Suprapubic skin (tissue), 4 donors: ENCODE data around the gene TMED10. TPM values are rescaled to one million over a fixed set of nuclear protein-coding genes. Genes with fewer than 3 reads are reported as not detected.

ENCODE experiments used
- DNase-seq, 2 donors: peaks; one replicate each; pipeline ENCODE4 v3.0.0-alpha.2; 2019; ENCODE audit warnings: low spot score in 2 of 2
- H3K27ac ChIP-seq: fragments of 200-600 bp; sonication (generic); one replicate; pipeline ENCODE4 v1.5.1; 2019
- H3K27me3 ChIP-seq: fragments of 200-600 bp; sonication (generic); one replicate; pipeline ENCODE4 v1.5.1; 2019
- H3K36me3 ChIP-seq: fragments of 200-600 bp; sonication (generic); one replicate; pipeline ENCODE4 v1.5.1; 2019
- H3K4me1 ChIP-seq: fragments of 200-600 bp; sonication (generic); one replicate; pipeline ENCODE4 v1.5.1; 2019
- H3K4me3 ChIP-seq: fragments of 200-600 bp; sonication (generic); one replicate; pipeline ENCODE4 v1.5.1; 2019; ENCODE audit warnings: mild to moderate bottlenecking
- H3K9me3 ChIP-seq: fragments of 200-600 bp; sonication (generic); one replicate; pipeline ENCODE4 v1.5.1; 2019
- EP300 ChIP-seq: sonication (generic); formaldehyde crosslinking; IDR thresholded peaks from one replicate; pipeline ENCODE4 v1.6.1; 2017; ENCODE audit warnings: antibody characterized with exemption
- POLR2A ChIP-seq, 2 donors: fragments of 450-650 bp; IDR thresholded peaks; one replicate each; pipeline ENCODE4 v1.6.1; 2017; ENCODE audit warnings: antibody characterized with exemption in 2 of 2, mild to moderate bottlenecking in 2 of 2, moderate library complexity in 2 of 2
- POLR2AphosphoS5 ChIP-seq, 3 donors: sonication (generic); formaldehyde crosslinking; IDR thresholded peaks; one replicate each; pipeline ENCODE4 v1.6.1; 2017; ENCODE audit warnings: antibody characterized with exemption in 3 of 3
- WGBS: methylation state at CpG from one replicate; pipeline ENCODE4 v1.1.5; 2018; 5-methylcytosine and 5-hydroxymethylcytosine counted together
- total RNA-seq, 4 donors: library from RNA; depleted of rRNA; stranded (reverse); fragments of >200 nt; gene quantifications; one replicate each; pipeline ENCODE4 v1.1.0, GENCODE V29; 2016
- TF ChIP-seq, protein P1 (sequence below), 2 donors: fragments of 200-600 bp in 1 of 2; fragments of 450-650 bp in 1 of 2; sonication (generic) in 1 of 2; IDR thresholded peaks; one replicate each; pipeline ENCODE4 v1.5.1; 2016 to 2019; ENCODE audit warnings: antibody characterized with exemption in 2 of 2, mild to moderate bottlenecking in 1 of 2, moderate library complexity in 1 of 2

Gene TMED10
- total RNA-seq, 4 donors from 2014 or later, result 123 to 235 (median 198) TPM

DNA sequence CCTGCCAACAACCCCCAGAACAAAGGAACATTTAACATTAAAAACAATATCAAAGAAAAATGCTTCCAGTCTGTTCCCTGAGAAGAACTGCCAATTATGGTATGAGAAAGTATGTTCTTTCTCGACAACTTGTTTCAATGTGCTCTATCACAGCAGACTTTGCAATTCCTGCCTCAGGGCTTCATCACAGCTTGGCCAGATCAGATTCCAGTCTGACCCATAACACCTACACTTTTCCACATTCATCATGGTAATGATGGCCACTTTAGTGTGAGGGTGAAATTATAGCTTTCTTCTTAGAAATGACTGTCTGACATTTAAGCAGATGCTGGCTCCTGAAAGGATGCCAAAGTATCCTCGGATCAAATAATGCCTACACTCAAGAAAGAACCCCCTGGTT, 66.5 kb downstream of the TMED10 start:
- Histone ChIP-seq H3K27ac (no peak overlapping the region), H3K4me1 (no peaks in the 10 kb centered on the region), H3K36me3 (peaks cover 98% of the 10 kb centered on the region), H3K9me3 (no peaks in the 10 kb centered on the region), H3K27me3 (no peaks in the 10 kb centered on the region), H3K4me3 (no peak overlapping the region)
- no peak for TF ChIP-seq POLR2A (IDR thresholded peaks at IDR 0.05)
- TF ChIP-seq POLR2AphosphoS5 (IDR thresholded peaks at IDR 0.05), result no peak
- TF ChIP-seq, protein P1, sequence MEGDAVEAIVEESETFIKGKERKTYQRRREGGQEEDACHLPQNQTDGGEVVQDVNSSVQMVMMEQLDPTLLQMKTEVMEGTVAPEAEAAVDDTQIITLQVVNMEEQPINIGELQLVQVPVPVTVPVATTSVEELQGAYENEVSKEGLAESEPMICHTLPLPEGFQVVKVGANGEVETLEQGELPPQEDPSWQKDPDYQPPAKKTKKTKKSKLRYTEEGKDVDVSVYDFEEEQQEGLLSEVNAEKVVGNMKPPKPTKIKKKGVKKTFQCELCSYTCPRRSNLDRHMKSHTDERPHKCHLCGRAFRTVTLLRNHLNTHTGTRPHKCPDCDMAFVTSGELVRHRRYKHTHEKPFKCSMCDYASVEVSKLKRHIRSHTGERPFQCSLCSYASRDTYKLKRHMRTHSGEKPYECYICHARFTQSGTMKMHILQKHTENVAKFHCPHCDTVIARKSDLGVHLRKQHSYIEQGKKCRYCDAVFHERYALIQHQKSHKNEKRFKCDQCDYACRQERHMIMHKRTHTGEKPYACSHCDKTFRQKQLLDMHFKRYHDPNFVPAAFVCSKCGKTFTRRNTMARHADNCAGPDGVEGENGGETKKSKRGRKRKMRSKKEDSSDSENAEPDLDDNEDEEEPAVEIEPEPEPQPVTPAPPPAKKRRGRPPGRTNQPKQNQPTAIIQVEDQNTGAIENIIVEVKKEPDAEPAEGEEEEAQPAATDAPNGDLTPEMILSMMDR (IDR thresholded peaks at IDR 0.05), result no peak
- no peak for TF ChIP-seq EP300
- no peak for DNase-seq
- 78% methylated on average over 2 of the region's 2 CpGs for WGBS

DNA sequence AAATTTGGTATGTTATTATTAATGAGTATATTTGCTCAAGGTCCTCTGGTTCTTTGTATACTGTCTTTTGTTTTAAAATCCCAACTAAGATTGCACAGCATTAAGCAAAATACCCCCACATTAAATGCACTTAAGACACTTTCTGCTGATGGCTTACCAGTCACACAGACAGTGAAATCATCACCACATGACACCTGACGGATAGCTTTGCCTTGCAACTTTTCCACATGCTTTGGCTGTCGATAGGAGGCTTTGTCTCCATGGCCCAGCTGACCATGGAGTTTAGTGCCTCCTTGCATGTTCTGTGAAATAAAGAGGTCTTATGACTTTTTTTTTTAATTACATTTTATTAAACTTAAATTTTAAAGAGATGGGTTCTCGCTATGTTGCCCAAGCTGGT, 69.2 kb downstream of the TMED10 start:
- 60% methylated on average over 3 of the region's 3 CpGs for WGBS
- Histone ChIP-seq H3K36me3 (peaks cover 91% of the 10 kb centered on the region), H3K4me3 (no peak overlapping the region)

GRCh38 chr14:75101491-75101890, 74.9 kb downstream of the TMED10 start:
- DNase-seq, result no peak
- TF ChIP-seq, protein P1 (IDR thresholded peaks at IDR 0.05), result no peak
- no peak for TF ChIP-seq POLR2A (IDR thresholded peaks at IDR 0.05)
- no peak for TF ChIP-seq POLR2AphosphoS5 (IDR thresholded peaks at IDR 0.05)
- Histone ChIP-seq H3K9me3 (no peaks in the 10 kb centered on the region), H3K27ac (no peak overlapping the region), H3K4me3 (no peak overlapping the region), H3K27me3 (no peaks in the 10 kb centered on the region), H3K36me3 (peaks cover 87% of the 10 kb centered on the region), H3K4me1 (no peaks in the 10 kb centered on the region)
- WGBS, result 69% methylated on average over 4 of the region's 4 CpGs

More for the DNA sequence above, 69.2 kb downstream of the TMED10 start:
- H3K27me3 ChIP-seq, result no peaks in the 10 kb centered on the region
- H3K9me3 ChIP-seq, result no peaks in the 10 kb centered on the region
- no peak for DNase-seq
- no peaks in the 10 kb centered on the region for H3K4me1 ChIP-seq
- no peak overlapping the region for H3K27ac ChIP-seq
- TF ChIP-seq EP300, result no peak
- no peak for TF ChIP-seq POLR2AphosphoS5 (IDR thresholded peaks at IDR 0.05)
- TF ChIP-seq POLR2A (IDR thresholded peaks at IDR 0.05), result no peak
- TF ChIP-seq, protein P1 (IDR thresholded peaks at IDR 0.05), result no peak

DNA sequence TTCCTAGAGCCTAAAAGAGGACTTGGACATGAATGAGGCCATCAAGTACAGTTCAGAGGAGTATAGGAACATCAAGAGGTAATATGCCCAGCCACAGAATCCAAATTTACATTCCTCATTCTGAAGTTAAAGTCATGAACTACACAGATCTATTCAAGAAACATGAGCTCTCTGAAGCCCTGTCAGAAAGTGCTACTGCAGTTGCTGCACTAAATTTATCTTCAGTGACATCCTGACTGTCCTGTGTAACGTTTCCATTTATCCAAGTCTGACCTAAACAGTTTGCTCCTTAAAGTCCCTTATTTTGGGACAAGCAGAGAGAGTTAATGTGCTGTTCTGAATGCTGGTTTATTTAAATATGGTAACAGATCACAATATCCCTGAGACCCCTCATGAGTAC, 77.7 kb downstream of the TMED10 start:
- H3K4me3 ChIP-seq, result no peak overlapping the region
- TF ChIP-seq POLR2A (IDR thresholded peaks at IDR 0.05), result no peak
- no peak for TF ChIP-seq POLR2AphosphoS5 (IDR thresholded peaks at IDR 0.05)
- TF ChIP-seq, protein P1 (IDR thresholded peaks at IDR 0.05), result no peak
- TF ChIP-seq EP300, result no peak
- DNase-seq, result no peak
- no peaks in the 10 kb centered on the region for H3K4me1 ChIP-seq
- no peak overlapping the region for H3K27ac ChIP-seq
- peaks cover 88% of the 10 kb centered on the region for H3K36me3 ChIP-seq
- H3K27me3 ChIP-seq, result no peaks in the 10 kb centered on the region
- no peaks in the 10 kb centered on the region for H3K9me3 ChIP-seq
- 81% methylated on average over 1 of the region's 1 CpG for WGBS

- TF ChIP-seq EP300, result no peak
- TF ChIP-seq POLR2A (IDR thresholded peaks at IDR 0.05), result no peak
- TF ChIP-seq POLR2AphosphoS5 (IDR thresholded peaks at IDR 0.05), result no peak
- TF ChIP-seq, protein P1 (IDR thresholded peaks at IDR 0.05), result no peak
- no peaks in the 10 kb centered on the region for H3K27me3 ChIP-seq
- peaks cover 88% of the 10 kb centered on the region for H3K36me3 ChIP-seq
- no peak for DNase-seq
- no peaks in the 10 kb centered on the region for H3K9me3 ChIP-seq
- no peak overlapping the region for H3K27ac ChIP-seq
- no peak overlapping the region for H3K4me3 ChIP-seq
- no peaks in the 10 kb centered on the region for H3K4me1 ChIP-seq
Observed at GRCh38 chr14:75098212-75098611, 78.2 kb downstream of the TMED10 start.
